Activated CD8-positive, alpha-beta memory T cell treated with anti-CD3 and anti-CD28 coated beads for 1 hour (primary cell): ENCODE data around the gene TRAF7.
"Not testable (repeated sequence)": the region's sequence is repeated elsewhere in the genome, so short reads cannot be mapped to it uniquely, and the experiment has no call there.

Experiments
- DNase-seq, 2 donors: peaks; one replicate each; pipeline ENCODE4 v3.0.0-alpha.2; 2020; ENCODE audit warnings: low read depth in 1 of 2; ENCODE audit errors: extremely low read depth in 1 of 2

The TRAF7 gene

DNA sequence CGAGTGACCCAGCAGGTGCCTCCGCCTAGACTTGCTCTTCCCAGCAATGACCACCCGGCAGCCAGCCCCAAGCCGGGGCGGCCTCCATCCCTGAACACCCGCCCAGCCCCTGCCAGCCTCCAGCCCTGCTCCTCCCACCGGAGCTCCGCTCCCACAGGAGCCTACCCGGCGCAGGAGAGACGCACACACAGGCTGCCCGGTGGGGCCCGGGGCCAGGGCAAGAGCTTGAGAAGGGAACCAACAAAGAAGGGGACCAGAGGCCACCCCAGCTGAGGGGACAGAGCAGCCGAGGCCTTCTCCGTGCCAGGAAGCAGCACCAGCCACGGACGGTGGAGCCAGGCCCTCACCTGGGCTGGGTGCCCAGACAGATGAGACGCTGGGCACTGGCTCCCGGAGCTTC, 33.7 kb upstream of the TRAF7 start:
- no peak for DNase-seq

DNA sequence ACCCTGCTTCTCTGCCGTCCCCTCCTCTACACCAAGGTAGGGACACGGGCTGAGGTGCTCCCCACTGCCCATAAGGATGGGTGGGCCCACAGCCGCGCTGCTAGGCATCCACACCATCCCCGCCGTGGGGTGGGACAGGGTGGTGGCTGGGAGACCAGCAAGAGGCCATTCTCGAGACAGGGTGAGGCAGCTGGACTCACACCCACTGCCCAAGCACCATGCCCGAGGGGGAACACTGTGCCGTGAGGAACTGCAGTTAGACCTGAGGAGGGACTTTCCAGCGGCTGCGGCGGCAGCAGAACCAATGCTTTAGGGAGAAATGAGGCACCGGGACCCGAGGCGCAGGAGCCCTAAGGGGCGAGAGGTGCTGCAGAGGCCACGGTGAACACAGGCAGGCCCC, 33.2 kb upstream of the TRAF7 start:
- DNase-seq = no peak

DNA sequence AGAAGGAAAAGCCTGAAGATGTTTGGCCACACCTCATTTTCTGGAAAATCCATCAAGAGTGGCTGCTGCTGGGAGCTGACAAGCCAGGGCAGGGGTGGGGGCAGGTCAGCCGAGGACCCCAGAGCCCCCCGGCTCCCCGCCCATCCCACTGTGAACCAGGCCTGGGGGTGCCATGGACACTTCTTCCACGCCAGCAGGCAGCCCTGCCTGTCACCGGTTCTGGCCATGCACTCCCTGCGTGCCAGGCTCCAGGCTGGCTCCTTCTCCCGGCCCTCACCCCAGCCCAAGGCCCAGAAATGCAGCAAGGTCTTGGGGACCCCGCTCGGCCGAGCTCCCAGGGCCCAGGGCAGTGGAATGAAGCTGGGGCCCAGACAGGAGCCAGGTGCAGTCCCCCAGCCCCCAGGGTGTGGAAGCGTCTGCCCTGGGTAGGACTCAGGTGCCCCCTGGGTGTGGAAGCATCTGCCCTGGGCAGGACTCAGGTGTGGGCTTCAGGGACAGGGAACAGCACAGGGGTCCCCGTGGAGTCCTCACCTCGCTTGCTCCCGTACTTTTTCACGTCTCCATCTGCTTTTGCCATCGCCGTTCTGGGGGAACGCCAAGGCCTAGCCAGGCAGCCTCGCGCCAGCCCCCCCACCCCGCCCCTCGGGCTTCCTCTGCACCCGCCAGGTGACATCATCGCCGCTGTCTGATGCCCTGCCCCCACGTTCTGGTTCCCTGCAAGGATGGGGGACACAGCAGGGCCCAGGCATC, 32.5 kb upstream of the TRAF7 start:
- DNase-seq = not testable (repeated sequence)

DNA sequence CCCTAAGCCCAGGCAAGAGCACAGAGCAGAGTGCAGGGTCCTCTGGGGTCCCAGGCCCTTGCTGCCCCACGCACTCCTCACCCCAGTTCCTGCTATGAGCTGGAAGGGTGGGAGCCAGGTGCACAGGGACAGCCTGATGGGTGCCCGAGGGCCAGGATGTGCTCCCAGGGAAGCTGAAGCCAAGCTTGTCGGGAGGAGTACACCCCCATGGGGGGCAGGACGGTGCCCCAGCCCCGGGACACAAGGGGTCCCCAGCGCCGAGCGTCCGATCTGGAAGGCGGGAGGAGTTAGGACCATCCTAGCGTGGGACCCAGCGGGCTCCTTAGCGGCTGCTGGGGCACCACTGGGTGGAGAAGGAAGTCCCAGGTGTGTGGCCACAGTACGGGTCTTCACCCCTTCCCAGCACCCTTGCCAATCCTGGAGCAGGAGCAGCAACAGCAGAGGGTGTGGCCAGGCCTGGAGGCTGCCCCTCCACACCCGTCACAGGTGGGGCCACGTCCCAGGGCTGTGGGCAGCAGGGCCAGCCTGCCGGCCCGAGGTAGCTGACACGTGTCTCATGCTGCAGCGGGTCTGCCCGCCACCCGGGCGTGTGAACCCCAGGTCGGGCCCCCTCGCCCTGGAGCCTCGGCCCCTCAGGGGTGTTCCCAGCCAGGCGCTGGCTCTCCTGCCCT, 31.7 kb upstream of the TRAF7 start:
- DNase-seq = not testable (repeated sequence)

DNA sequence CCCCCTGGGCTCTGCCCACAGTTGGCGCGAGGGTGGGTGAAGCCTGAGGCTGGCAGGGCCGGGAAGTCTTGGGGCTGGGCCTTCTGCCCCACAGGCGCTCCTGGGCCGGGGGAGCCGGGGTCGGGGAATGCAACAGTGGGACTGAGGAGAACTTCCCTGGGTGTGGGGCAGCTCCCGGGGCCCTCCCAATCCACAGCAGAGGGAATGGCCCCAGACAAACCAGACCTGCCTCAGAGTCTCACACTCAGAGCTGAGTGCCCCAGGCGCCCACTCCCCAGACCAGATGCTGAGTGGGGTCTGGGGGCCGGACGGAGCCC, 31.2 kb upstream of the TRAF7 start:
- not testable (repeated sequence) for DNase-seq

DNA sequence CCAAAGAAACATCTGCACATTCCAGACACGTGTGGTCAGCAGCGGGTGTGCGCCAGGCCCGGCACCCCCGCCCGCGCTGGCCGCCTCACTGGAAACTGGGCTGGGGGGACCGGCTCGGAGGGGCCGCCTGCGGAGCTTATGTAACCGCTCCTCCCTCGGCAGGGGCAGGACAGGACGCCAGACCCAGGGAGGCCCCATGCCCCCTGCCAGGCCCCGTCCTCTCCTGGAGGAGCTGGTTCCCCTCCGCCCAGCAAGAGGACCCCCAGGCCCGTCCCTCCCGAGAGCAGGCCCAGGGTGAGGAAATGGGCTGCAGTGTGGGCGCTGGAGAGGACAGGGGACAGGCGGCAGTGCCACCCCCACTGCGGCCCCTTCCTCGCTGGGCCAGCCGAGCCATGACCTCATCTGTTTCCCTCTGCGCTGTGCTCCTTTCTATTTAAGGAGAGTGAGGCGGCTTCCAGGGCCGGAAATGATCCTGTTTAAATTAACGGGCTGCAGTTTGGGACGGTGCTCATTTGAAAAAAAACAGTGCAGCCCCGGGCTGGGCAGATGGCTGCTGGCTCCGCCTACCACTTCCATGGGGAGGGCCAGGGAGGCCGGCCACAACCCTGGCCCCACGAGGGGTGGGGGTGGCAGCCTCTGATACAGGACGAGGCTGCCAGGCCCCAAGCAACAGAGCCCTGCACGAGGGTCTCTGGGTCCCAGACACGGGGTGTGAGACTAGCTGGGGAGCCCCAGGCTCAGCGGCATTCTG, 30.7 kb upstream of the TRAF7 start:
- not testable (repeated sequence) for DNase-seq

DNA sequence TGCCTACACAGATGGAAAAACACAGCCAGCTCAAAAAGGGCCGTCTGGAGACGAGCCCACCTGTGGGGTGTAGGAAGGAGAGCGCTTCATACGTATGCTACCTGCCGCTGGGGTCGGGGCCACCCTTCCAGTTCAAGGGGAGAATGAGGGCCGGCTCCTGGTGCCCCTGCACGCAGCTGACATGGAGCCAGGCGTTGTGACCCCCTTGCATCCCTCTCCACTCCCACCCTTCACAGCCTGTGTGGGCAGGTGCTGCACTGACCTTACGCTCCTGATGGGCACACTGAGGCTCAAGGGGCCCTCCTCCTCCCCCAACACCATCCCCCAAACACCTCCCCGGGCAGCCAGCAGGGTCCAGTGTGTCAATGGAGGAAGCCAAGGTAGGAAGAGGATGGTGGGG, 30.0 kb upstream of the TRAF7 start:
- not testable (repeated sequence) for DNase-seq

DNA sequence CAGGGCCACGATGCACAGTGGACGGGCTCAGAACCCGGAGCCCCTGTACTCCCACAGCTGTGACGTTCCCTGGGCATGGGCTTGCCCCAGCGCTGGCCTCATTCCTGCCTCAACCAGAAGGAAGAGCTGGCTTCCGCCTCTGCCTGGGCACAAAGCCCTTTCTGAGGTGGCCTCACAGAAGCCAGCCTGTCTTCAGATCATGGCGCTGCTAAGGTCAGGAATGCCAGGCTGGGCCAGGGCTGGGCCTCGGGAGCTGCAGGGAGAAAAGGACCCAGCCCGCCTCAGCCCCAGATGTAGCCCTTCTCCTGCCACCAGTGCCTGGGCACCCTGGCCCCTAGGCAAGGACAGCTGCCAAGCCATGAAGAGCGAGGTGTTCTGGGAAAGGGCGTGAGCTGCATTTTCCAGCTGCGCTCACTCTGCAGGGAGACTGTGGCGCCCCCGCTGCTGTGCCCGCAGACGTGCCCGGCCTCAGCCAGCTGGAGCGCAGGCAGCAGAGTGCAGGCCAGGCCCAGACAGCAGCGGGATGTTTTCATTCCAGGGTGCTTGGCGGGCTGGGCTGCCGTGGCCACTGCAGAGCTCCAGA, 29.3 kb upstream of the TRAF7 start:
- DNase-seq = not testable (repeated sequence)

DNA sequence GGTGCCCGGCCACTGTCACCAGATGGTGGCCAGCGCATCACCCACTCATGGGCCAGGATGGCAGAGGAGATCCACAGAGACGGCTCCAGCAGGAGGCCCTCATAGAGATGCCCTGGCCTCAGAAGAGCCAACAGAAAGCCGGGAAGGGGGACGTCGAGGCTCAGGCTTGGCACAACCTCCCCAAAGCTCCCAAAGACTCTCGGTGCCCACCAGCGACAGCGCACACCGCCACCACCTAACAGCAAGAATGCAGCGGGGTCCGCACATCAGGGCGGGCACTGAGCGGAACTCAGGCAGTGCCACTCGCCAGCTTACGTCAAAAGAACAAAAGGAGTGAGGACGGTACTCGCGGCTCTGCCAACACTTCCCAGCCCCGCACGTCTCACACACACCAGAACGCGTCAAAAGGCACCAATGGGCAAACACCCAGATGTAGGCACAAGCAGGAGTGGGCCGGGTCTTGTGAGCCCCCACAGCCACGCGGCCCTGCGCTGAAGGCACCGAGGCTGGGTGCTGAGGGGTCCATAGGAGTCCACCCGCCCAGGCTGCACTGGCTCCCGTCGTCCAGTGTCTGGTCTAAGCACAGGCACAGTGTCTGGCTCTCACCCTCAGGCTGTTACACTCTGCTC, 28.5 kb upstream of the TRAF7 start:
- not testable (repeated sequence) for DNase-seq

DNA sequence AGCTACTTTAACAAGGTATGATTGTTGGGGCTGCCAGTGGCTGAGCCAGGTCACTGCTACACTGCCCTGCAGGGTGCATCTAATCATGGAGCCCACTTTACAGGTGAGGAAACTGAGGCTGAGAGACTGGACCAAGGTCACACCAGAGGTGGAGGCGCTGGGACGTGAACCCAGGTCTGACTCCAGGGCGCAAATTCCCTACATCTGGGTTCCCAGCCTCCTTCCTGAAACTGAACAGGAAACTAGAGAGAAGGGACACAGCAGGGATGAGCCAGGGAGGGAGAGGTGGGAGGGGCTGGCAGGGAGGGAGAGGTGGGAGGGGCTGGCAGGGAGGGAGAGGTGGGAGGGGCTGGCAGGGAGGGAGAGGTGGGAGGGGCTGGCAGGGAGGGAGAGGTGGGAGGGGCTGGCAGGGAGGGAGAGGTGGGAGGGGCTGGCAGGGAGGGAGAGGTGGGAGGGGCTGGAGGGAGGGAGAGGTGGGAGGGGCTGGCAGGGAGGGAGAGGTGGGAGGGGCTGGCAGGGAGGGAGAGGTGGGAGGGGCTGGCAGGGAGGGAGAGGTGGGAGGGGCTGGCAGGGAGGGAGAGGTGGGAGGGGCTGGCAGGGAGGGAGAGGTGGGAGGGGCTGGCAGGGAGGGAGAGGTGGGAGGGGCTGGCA, 27.8 kb upstream of the TRAF7 start:
- DNase-seq = not testable (repeated sequence)

DNA sequence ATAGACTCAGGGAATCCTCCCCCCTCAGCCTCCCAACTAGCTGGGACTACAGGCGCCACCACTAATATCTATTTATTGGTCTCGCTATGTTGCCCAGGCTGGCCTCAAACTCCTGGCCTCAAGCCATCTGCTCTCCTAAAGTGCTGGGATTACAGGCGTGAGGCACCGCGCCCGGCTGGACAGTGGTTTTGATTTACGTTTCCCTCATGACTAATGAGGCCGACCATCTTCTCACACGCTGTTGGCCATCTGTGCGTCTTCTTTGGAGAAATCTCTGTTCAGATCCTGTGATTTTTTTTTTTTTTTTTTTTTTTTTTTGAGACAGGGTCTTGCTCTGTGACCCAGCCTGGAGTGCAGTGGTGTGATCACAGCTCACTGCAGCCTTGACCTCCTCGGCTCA, 26.3 kb upstream of the TRAF7 start:
- DNase-seq = not testable (repeated sequence)

DNA sequence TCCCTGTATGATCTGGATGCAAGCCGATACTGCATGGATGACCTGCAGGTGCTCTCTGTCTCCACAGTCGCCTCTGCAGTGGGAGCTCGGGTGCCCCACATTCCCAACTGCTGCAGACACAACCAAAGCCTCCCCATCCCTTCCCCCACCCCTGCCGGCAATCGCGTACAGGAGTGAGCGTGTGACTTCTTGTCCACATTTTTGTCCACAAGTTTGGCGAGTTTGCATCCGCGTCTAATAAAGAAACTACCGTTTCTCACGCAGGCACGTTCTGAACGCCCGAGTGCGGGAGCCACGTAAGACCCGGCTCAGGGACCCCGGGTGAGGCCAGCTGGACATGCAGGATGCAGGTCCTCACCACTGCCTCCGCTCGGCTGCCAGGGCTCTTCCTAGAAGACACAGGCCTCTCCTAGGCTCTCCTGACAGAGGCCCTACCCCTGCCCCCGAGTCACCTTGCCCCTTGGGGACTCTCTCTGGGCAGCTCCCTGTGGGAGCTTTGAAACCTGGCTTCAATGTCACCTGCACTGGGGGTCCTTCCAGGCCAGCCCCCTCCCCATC, 25.6 kb upstream of the TRAF7 start:
- not testable (repeated sequence) for DNase-seq

DNA sequence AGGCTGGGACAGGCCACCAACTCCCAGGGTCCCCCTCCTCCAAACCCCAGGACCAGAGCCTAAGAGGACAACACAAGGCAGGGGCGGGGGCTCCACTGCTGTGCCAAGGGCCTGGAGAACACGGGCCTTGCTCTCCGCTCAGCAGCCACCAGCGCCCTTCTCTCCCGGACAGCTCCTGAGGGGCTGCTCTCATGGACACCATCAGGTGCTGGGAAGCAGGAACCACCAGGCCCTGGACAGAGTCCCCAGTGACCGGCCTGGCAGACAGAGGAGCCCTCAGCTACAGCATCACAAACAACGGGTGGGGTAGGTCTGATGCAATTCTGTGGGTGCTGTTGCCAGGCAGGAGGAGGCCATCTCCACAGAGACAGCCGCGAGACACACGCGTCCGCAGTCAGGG, 21.8 kb upstream of the TRAF7 start:
- not testable (repeated sequence) for DNase-seq

DNA sequence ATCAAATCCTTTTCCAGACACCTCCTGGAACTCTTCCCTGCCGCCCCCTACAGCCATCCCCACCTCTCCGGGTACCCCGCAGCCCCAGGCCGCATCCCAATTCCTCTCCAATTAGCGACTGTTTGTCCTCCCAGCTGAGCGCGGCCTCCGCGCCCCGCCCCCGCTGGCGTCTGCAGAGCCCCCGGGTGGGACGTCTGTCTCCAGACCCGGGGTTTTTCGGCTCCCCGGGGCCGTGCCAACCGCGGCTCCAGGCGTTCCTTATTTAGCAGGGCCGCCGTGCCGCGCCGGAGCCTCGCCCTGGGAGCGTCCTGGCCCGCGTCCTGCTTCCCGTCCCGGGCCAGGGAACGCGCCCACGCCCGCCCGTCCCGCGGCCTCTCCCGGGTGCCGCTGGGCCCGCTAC, 20.5 kb upstream of the TRAF7 start:
- DNase-seq = not testable (repeated sequence)

DNA sequence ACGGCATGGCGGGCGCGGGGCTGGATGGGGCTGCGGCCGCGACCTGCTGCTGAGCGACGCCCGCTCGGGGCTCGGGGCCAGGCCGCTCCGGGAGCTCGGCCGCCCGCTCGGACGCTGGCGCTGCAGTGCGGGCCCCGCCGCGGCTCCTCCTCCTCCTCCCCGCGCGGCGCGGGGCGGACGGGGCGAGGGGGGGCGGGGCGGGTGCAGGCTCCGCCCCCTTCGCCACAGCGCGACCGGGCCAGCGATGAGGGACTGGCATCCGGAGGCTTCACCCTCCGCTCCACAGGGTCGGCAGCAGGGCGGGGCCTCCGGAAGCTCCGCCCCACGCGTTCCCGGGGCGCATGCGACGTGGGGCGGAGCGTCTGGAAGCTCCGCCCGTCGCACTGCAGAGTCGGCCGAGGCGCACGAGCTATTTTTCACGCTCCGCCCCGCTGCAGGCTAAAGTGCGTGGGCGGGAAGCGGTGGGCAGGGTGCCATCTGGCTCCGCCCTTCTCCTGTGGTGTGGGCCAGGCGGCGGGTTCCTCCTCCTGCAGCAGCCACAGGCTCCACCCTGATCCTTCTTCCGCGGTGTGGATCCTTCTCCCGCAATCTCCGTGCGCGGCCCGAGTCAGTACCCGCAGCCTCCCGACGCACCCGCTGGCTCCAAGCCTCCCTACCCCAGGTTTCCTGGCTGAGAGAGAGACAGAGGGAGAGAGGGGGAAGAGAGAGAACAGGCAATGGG, 19.7 kb upstream of the TRAF7 start, which contains the start of gene PKD1:
TSS of gene PKD1 (minus strand) at position 129 of the 721 bp plus-strand sequence. CDS start 209 bp downstream, outside the sequence.
- peak; percentile 88 to 98 for DNase-seq

DNA sequence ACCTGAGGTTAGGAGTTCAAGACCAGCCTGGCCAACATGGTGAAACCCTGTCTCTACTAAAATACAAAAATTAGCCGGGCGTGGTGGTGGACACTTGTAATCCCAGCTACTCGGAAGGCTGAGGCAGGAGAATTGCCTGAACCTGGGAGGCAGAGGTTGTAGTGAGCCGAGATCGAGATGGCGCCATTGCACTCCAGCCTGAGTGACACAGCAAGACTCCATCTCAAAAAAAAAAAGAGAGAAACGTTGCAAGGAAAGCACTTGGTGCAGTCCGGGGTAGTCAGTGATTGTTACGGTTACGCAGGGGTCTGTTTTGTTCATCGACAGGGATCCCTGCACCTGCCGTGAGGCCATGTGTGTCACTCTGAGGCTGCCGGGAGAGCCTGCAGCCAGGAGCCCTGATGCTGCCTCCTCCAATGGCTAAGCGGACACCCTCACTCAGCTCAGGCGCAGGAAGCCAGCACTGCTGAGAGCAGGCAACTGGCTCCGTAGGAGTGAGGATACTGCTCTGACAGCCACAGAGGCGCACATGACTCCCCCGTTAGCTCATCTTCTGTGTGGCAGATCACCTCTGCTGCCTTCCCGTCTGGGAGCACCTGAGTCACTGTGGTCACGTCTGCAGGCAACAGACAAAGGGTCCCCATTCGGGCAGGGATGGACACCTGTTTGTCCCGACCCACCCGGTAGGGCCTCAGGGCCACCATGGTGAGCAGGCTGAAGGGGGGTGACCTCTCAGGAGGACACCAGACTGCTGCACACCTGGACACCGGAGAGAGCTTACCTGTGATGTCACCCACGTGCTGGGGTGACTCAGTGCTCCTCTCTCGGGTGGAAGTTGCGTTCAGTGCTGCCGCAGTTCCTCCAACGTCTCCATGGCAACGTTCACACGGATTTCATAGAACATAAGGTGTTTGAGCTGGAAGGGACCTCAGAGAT, 12.4 kb upstream of the TRAF7 start:
- no peak for DNase-seq

DNA sequence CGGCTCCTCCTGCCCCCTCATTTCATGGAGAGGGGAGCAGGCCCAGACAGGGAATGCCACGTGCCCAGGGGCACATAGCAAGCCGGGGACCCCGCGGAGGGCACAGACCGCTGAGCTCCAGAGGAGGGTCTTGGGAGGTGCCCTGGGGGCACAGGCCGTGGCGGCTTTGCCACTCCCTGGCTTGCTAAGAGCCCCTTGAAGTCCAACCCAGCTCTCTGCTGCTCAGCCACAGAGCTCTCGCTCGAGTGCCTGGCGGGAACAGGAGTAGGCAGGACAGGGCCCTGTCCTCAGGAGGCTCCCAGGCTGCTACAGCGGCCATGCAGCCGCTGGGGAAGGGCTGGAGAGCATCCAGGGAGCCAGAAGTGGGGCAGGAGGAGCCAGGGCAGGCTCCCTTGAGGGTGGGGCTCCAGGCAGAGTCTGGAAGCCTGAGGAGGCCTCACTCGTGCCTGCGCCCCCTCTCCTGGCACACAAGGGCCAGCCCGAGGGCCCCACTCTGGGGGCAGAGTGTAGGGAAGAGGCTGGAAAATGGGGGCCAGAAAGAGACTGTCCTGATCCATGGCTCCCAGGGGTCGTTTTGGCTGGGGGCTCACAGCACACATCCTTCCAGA, 11.6 kb upstream of the TRAF7 start:
- DNase-seq = no peak

DNA sequence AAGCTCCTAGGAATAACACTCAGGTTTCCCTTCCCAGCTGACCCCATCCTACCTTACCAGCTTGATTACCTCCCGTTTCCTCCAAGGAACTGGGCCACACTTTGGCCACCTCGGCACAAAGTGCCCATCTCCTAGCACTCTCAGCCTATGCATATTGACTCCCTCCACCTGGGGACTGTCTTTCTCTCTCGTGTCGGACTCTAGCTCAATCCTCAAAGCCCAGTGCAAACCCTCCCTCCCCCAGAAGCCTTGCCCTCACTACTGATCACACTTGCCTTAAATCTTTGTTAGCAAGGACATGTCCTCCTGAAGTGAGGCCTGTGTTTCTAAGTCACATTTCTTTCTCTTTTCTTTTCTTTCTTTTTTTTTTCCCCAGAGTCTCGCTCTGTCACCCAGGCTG, 9.7 kb upstream of the TRAF7 start:
- no peak for DNase-seq
